Transverse colon (tissue), 4 donors: Measurements from ENCODE around the gene TGOLN2. TPM values are rescaled to one million over a fixed set of nuclear protein-coding genes. Genes with fewer than 3 reads are reported as not detected.
A peak's percentile ranks its signal among the peaks of the same experiment; 100 is the strongest.
"Not testable (repeated sequence)": the region's sequence is repeated elsewhere in the genome, so short reads cannot be mapped to it uniquely, and the experiment has no call there.

Source experiments
- DNase-seq: peaks from one replicate; pipeline ENCODE4 v3.0.0-alpha.2; 2019
- H3K27ac ChIP-seq, 4 donors: fragments of 200-600 bp; sonication (generic); 2 replicates each; pipeline ENCODE4 v1.5.1; 2016 to 2018; ENCODE audit warnings: inconsistent platforms in 4 of 4
- H3K27me3 ChIP-seq: fragments of 200-600 bp; sonication (generic); 2 replicates; pipeline ENCODE4 v1.5.1; 2017; ENCODE audit warnings: inconsistent platforms
- H3K36me3 ChIP-seq, 4 donors: fragments of 200-600 bp; sonication (generic); 2 replicates each; pipeline ENCODE4 v1.5.1; 2017 to 2019; ENCODE audit warnings: inconsistent platforms in 4 of 4
- H3K4me1 ChIP-seq, 4 donors: fragments of 200-600 bp; sonication (generic); 2 replicates each; pipeline ENCODE4 v1.5.1; 2017 to 2020; ENCODE audit warnings: inconsistent platforms in 4 of 4
- H3K4me3 ChIP-seq, 4 donors: fragments of 200-600 bp; sonication (generic); 1 replicate in 1 of 4; 2 replicates in 3 of 4; pipeline versions ENCODE4 v1.5.1 to v1.6.1; 2017 to 2019; ENCODE audit warnings: inconsistent platforms in 4 of 4
- H3K9me3 ChIP-seq, 2 donors: fragments of 200-600 bp; sonication (generic); 2 replicates each; pipeline ENCODE4 v1.5.1; 2017 to 2019; ENCODE audit warnings: inconsistent platforms in 2 of 2
- CTCF ChIP-seq, 5 experiments: fragments of 200-600 bp in 3 of 5; fragments of 450-650 bp in 2 of 5; sonication (generic) in 3 of 5; IDR thresholded peaks; 1 replicate in 2 of 5; 2 replicates in 3 of 5; pipeline ENCODE4 v1.5.1; 2016 to 2017; ENCODE audit warnings: antibody characterized with exemption in 5 of 5, inconsistent platforms in 3 of 5, mild to moderate bottlenecking in 2 of 5, moderate library complexity in 1 of 5
- EP300 ChIP-seq: sonication (generic); formaldehyde crosslinking; IDR thresholded peaks from one replicate; pipeline ENCODE4 v1.6.1; 2017; ENCODE audit warnings: antibody characterized with exemption, low read depth
- POLR2A ChIP-seq: fragments of 450-650 bp; IDR thresholded peaks from one replicate; pipeline ENCODE4 v1.6.1; 2016; ENCODE audit warnings: antibody characterized with exemption, mild to moderate bottlenecking, moderate library complexity
- POLR2AphosphoS5 ChIP-seq, 3 donors: sonication (generic); formaldehyde crosslinking; IDR thresholded peaks; one replicate each; pipeline ENCODE4 v1.6.1; 2016; ENCODE audit warnings: antibody characterized with exemption in 3 of 3
- WGBS, 2 donors: methylation state at CpG; one replicate each; pipeline ENCODE4 v1.1.5; 2018; ENCODE audit warnings: low coverage in 1 of 2; 5-methylcytosine and 5-hydroxymethylcytosine counted together
- in situ Hi-C, 4 donors: fragments of 200-750 bp; cut with MboI; loops; one replicate each; pipeline versions ENCODE4 v1.15.0 to v1.15.1; 2017; ENCODE audit warnings: low sequenced_read_pairs in 3 of 4, low pct_ligation_motif_present in 1 of 4, low pct_unique_long_range_greater_than_20kb in 1 of 4
- intact Hi-C: fragments of 100-400 bp; cut with DNase I; formaldehyde crosslinking; loops from one replicate; pipeline ENCODE4 v1.15.1; 2023; ENCODE audit warnings: low total_unique reads
- total RNA-seq, 4 donors: library from RNA; depleted of rRNA; stranded (reverse); fragments of >200 nt; gene quantifications; one replicate each; pipeline ENCODE4 v1.1.0, GENCODE V29; 2016

The TGOLN2 gene
- total RNA-seq, 4 donors from 2014 or later: 113 to 234 (median 232) TPM

GRCh38 chr2:85318222-85319074 is 9.3 kb downstream of the TGOLN2 start:
- intact Hi-C loops (no loop called here), in situ Hi-C loops (no loop called here)
- 67 to 71% methylated on average over 6 to 11 of the region's 11 CpGs for WGBS, 2 donors
- TF ChIP-seq POLR2A: no peak
- no peak for TF ChIP-seq EP300
- TF ChIP-seq CTCF (IDR thresholded peaks at IDR 0.05): no peak
- TF ChIP-seq POLR2AphosphoS5 (IDR thresholded peaks at IDR 0.05): no peak
- Histone ChIP-seq H3K9me3 (no peaks in the 10 kb centered on the region), H3K4me1 (peaks cover 0 to 37% (median 7%) of the 10 kb centered on the region in 4 donors), H3K36me3 (peaks cover 0 to 55% (median 24%) of the 10 kb centered on the region in 4 donors), H3K27me3 (no peaks in the 10 kb centered on the region), H3K4me3 (no peak overlapping the region), H3K27ac (no peak overlapping the region)
- DNase-seq: no peak

- H3K27me3 ChIP-seq, H3K9me3 ChIP-seq, in situ Hi-C loops, H3K27ac ChIP-seq, H3K4me3 ChIP-seq, DNase-seq, intact Hi-C loops: not testable (repeated sequence)
- Histone ChIP-seq H3K36me3 (peaks cover 0 to 31% (median 13%) of the 10 kb centered on the region in 4 donors), H3K4me1 (peaks cover 0 to 12% (median 3%) of the 10 kb centered on the region in 4 donors)
- 97% methylated on average over 5 of the region's 5 CpGs; no CpG with 5 or more reads in 1 of the 2 donors for WGBS, 2 donors
Observed at GRCh38 chr2:85315921-85316320, 11.9 kb downstream of the TGOLN2 start.

- no peak overlapping the region for H3K27ac ChIP-seq
- no peak overlapping the region for H3K4me3 ChIP-seq
- WGBS, 2 donors: 78% methylated on average over 5 of the region's 10 CpGs; no CpG with 5 or more reads in 1 of the 2 donors
- intact Hi-C loops (no loop called here), in situ Hi-C loops (no loop called here)
- no peaks in the 10 kb centered on the region for H3K9me3 ChIP-seq
- no peak for TF ChIP-seq POLR2A
- no peak for TF ChIP-seq POLR2AphosphoS5 (IDR thresholded peaks at IDR 0.05)
- TF ChIP-seq EP300: no peak
- TF ChIP-seq CTCF (IDR thresholded peaks at IDR 0.05): no peak
- peaks cover 0 to 14% (median 3%) of the 10 kb centered on the region in 4 donors for H3K4me1 ChIP-seq
- H3K27me3 ChIP-seq: no peaks in the 10 kb centered on the region
- DNase-seq: peak; percentile 27
- H3K36me3 ChIP-seq: peaks cover 0 to 20% (median 8%) of the 10 kb centered on the region in 4 donors
Observed at GRCh38 chr2:85314884-85315242, 12.9 kb downstream of the TGOLN2 start.

GRCh38 chr2:85312404-85312803 is 15.4 kb downstream of the TGOLN2 start:
- no peak for TF ChIP-seq POLR2A
- TF ChIP-seq EP300: no peak
- no peak for TF ChIP-seq CTCF (IDR thresholded peaks at IDR 0.05)
- no peak for TF ChIP-seq POLR2AphosphoS5 (IDR thresholded peaks at IDR 0.05)
- no peaks in the 10 kb centered on the region for H3K9me3 ChIP-seq
- H3K4me3 ChIP-seq: no peak overlapping the region
- intact Hi-C loops: no loop called here
- H3K36me3 ChIP-seq: peaks cover 0 to 7% (median 3%) of the 10 kb centered on the region in 4 donors
- 79 to 84% methylated on average over 3 to 7 of the region's 7 CpGs for WGBS, 2 donors
- H3K27me3 ChIP-seq: no peaks in the 10 kb centered on the region
- no peak for DNase-seq
- in situ Hi-C loops: no loop called here
- H3K4me1 ChIP-seq: peaks cover 13 to 29% (median 20%) of the 10 kb centered on the region in 4 donors
- no peak overlapping the region for H3K27ac ChIP-seq
